Upper lobe of left lung (tissue), 4 donors: Measurements from ENCODE around the gene ALDH5A1.

ENCODE experiments used
- POLR2AphosphoS5 ChIP-seq, 2 donors: sonication (generic); formaldehyde crosslinking; IDR thresholded peaks; one replicate each; pipeline ENCODE4 v1.5.1; 2017; ENCODE audit warnings: antibody characterized with exemption in 2 of 2
- TF ChIP-seq, protein P1 (sequence below), 6 experiments: fragments of 450-650 bp in 4 of 6; fragments of 200-600 bp in 2 of 6; sonication (generic) in 2 of 6; IDR thresholded peaks; one replicate each; pipeline ENCODE4 v1.5.1; 2016 to 2019; ENCODE audit warnings: antibody characterized with exemption in 6 of 6

- TF ChIP-seq, protein P1, sequence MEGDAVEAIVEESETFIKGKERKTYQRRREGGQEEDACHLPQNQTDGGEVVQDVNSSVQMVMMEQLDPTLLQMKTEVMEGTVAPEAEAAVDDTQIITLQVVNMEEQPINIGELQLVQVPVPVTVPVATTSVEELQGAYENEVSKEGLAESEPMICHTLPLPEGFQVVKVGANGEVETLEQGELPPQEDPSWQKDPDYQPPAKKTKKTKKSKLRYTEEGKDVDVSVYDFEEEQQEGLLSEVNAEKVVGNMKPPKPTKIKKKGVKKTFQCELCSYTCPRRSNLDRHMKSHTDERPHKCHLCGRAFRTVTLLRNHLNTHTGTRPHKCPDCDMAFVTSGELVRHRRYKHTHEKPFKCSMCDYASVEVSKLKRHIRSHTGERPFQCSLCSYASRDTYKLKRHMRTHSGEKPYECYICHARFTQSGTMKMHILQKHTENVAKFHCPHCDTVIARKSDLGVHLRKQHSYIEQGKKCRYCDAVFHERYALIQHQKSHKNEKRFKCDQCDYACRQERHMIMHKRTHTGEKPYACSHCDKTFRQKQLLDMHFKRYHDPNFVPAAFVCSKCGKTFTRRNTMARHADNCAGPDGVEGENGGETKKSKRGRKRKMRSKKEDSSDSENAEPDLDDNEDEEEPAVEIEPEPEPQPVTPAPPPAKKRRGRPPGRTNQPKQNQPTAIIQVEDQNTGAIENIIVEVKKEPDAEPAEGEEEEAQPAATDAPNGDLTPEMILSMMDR (IDR thresholded peaks at IDR 0.05): no peak
- TF ChIP-seq POLR2AphosphoS5 (IDR thresholded peaks at IDR 0.05): no peak
These were observed 5.3 kb upstream of the ALDH5A1 start, which contains the start of gene GPLD1 for GRCh38 chr6:24489470-24489869.
